GM18867 (cell line): ENCODE data around the gene KIF15.
"Not testable (repeated sequence)": the region's sequence is repeated elsewhere in the genome, so short reads cannot be mapped to it uniquely, and the experiment has no call there.

ENCODE experiments used
- ATAC-seq: cut with Tn5 transposase; IDR thresholded peaks from one replicate; pipeline ENCODE4 v1.9.1; 2021; ENCODE audit warnings: mild to moderate bottlenecking, moderate library complexity; ENCODE audit not compliant: unreplicated experiment

Gene KIF15

GRCh38 chr3:44825264-44825925, 63.8 kb downstream of the KIF15 start:
- no peak for ATAC-seq

- no peak for ATAC-seq
Measured at GRCh38 chr3:44827196-44827595, 65.6 kb downstream of the KIF15 start.

GRCh38 chr3:44831232-44831631, 69.6 kb downstream of the KIF15 start:
- no peak for ATAC-seq

- no peak for ATAC-seq
Measured at GRCh38 chr3:44832032-44832431, 70.4 kb downstream of the KIF15 start.

GRCh38 chr3:44832965-44833364, 71.4 kb downstream of the KIF15 start:
- ATAC-seq, result no peak

- no peak for ATAC-seq
Measured at GRCh38 chr3:44833394-44833793, 71.8 kb downstream of the KIF15 start.

GRCh38 chr3:44835684-44836083, 74.1 kb downstream of the KIF15 start:
- no peak for ATAC-seq

- no peak for ATAC-seq
Measured at GRCh38 chr3:44842376-44842775, 80.8 kb downstream of the KIF15 start.

GRCh38 chr3:44845528-44846520, 84.2 kb downstream of the KIF15 start:
- ATAC-seq, result no peak

GRCh38 chr3:44848634-44849033, 87.0 kb downstream of the KIF15 start:
- ATAC-seq, result no peak

- ATAC-seq, result not testable (repeated sequence)
Measured at GRCh38 chr3:44856663-44857062, 95.1 kb downstream of the KIF15 start.

GRCh38 chr3:44860117-44860516, 98.5 kb downstream of the KIF15 start:
- no peak for ATAC-seq

GRCh38 chr3:44861412-44862225, 100.0 kb downstream of the KIF15 start, which contains the start of gene TMEM42:
TSS of gene TMEM42 (plus strand) at chr3:44861912. CDS start at chr3:44861925, 13 bp downstream.
- ATAC-seq, result peak; percentile 97

GRCh38 chr3:44862226-44862637, 100.6 kb downstream of the KIF15 start:
- peak; percentile 38 for ATAC-seq

- no peak for ATAC-seq
Measured at GRCh38 chr3:44865272-44866035, 103.9 kb downstream of the KIF15 start.

- ATAC-seq, result no peak
Measured at GRCh38 chr3:44867421-44868111, 106.0 kb downstream of the KIF15 start.

GRCh38 chr3:44870375-44871061, 108.9 kb downstream of the KIF15 start:
- ATAC-seq, result no peak

GRCh38 chr3:44874308-44874707, 112.7 kb downstream of the KIF15 start, which contains the start of gene TGM4:
TSS of gene TGM4 (plus strand) at chr3:44874608. CDS start at chr3:44874679, 71 bp downstream.
- no peak for ATAC-seq

- ATAC-seq, result no peak
Measured at GRCh38 chr3:44875596-44875995, 114.0 kb downstream of the KIF15 start.
